Fibroblast of the aortic adventitia (primary cell): ENCODE data around the gene RPP14. TPM values are rescaled to one million over a fixed set of nuclear protein-coding genes. Genes with fewer than 3 reads are reported as not detected.

Experiments
- DNase-seq: peaks from one replicate; pipeline ENCODE4 v3.0.0-alpha.2; 2010; ENCODE audit warnings: low read depth
- H3K4me3 ChIP-seq: 2 replicates; pipeline ENCODE4 v1.5.1; 2011; ENCODE audit warnings: low read depth, mild to moderate bottlenecking, control low read depth, low read length, moderate library complexity
- CTCF ChIP-seq: IDR thresholded peaks from 2 replicates; pipeline ENCODE4 v1.5.1; 2011; ENCODE audit warnings: mild to moderate bottlenecking, low read length, control low read depth, inconsistent platforms; ENCODE audit not compliant: insufficient read depth
- small RNA-seq: library from RNA; depleted of rRNA; stranded (forward); fragments of <200 nt; gene quantifications from one replicate; pipeline ENCODE3, GENCODE V24; 2012
- total RNA-seq: library from RNA; depleted of rRNA; stranded (reverse); fragments of >200 nt; gene quantifications from 2 replicates; pipeline ENCODE4 v1.2.3, GENCODE V29; 2012; ENCODE audit warnings: low replicate concordance

RPP14 gene
- total RNA-seq, 1 donor = 10.8 TPM

- no peak for DNase-seq
- H3K4me3 ChIP-seq = no peak overlapping the region
- TF ChIP-seq CTCF = no peak
Observed at GRCh38 chr3:58369038-58369437, 63.0 kb downstream of the RPP14 start.

Small RNA genes within 50 kb of the gene (small RNA-seq; reads per million reads assigned to genes)
- not detected for gene AC098479.1

Other genes with a start within 250 kb of the RPP14 start
- not detected in 2 replicates for gene DNASE1L3, start 95.3 kb upstream of the RPP14 start, total RNA-seq
- gene ABHD6, start 68.5 kb upstream of the RPP14 start, total RNA-seq = 5.5 and 14.0 TPM in 2 replicates
- 8.5 and 9.9 TPM in 2 replicates for gene HTD2, start 275 bp downstream of the RPP14 start, total RNA-seq
- gene PXK, start 26.6 kb downstream of the RPP14 start, total RNA-seq = 19.3 and 64.4 TPM in 2 replicates
- gene PDHB, start 127.6 kb downstream of the RPP14 start, total RNA-seq = 75.4 and 82.3 TPM in 2 replicates
- gene KCTD6, start 185.9 kb downstream of the RPP14 start, total RNA-seq = 17.8 and 17.9 TPM in 2 replicates
- gene ACOX2, start 230.9 kb downstream of the RPP14 start, total RNA-seq = 19.2 and 29.5 TPM in 2 replicates